K562 (cell line): ENCODE data around the gene EGFL7. TPM values are rescaled to one million over a fixed set of nuclear protein-coding genes. Genes with fewer than 3 reads are reported as not detected.

Experiments
- ATAC-seq: fragments of 200-7000 bp; cut with Tn5 transposase; 3 replicates; pipeline ENCODE4 v1.9.1; 2020; ENCODE audit warnings: moderate library complexity
- BruUV-seq: library from RNA; stranded (reverse); fragments of 400-500 nt; replicated peaks from 2 replicates; lab custom pipeline; 2021; lab: Mats Ljungman, UMichigan
- CTCF ChIA-PET: fragments of 300-600 bp; formaldehyde crosslinking; extraction: SDS; loops from one replicate; lab custom pipeline; 2021; ENCODE audit warnings: low intra/inter-chr PET ratio; lab: Yijun Ruan, JAX
- POLR2A ChIA-PET: fragments of 300-600, 350-650 bp; sonication (Branson Sonifier 250); formaldehyde crosslinking; extraction: SDS; loops from one replicate; lab custom pipeline; 2021; ENCODE audit warnings: antibody characterized with exemption, inconsistent platforms; lab: Yijun Ruan, JAX
- DNase-seq, 4 experiments: peaks; one replicate each; pipeline versions ENCODE4 v3.0.0 to v3.0.0-alpha.2; 2011 to 2018; ENCODE audit warnings: low spot score in 3 of 4, mixed read lengths in 3 of 4; ENCODE audit errors: extremely low read depth in 1 of 4
- FAIRE-seq: peaks from 2 replicates; lab custom pipeline; 2011; peaks lifted over from hg19 to GRCh38; lab: Jason Lieb, UNC
- H2AFZ ChIP-seq: 2 replicates; pipeline ENCODE4 v1.6.0; 2011; ENCODE audit warnings: low read depth, low read length, control low read depth, inconsistent platforms
- H3K27ac ChIP-seq: fragments of 200-600 bp; 3 replicates; pipeline ENCODE4 v1.8.0; 2011; ENCODE audit warnings: low read depth, mild to moderate bottlenecking, control low read depth, inconsistent platforms, low read length, moderate library complexity, mixed read lengths; ENCODE audit errors: extremely low read depth
- H3K27me3 ChIP-seq, 2 experiments: fragments of 300-600 bp in 1 of 2; 2 replicates in 1 of 2; 3 replicates in 1 of 2; pipeline versions ENCODE4 v1.6.0 to v1.8.0; 2011; ENCODE audit warnings: inconsistent platforms in 2 of 2, low read length in 2 of 2, mild to moderate bottlenecking in 1 of 2, mixed read lengths in 1 of 2, moderate library complexity in 1 of 2; ENCODE audit not compliant: control insufficient read depth in 2 of 2, insufficient read depth in 2 of 2
- H3K36me3 ChIP-seq: fragments of 300-600 bp; 3 replicates; pipeline ENCODE4 v1.8.0; 2011; ENCODE audit warnings: mild to moderate bottlenecking, low read length, inconsistent platforms; ENCODE audit not compliant: control insufficient read depth, insufficient read depth
- H3K4me1 ChIP-seq, 2 experiments: fragments of 200-600 bp in 1 of 2; replicated peaks in 1 of 2; 2 replicates in 1 of 2; 3 replicates in 1 of 2; pipeline versions ENCODE4 v1.5.1 to v1.8.0; 2011; ENCODE audit warnings: inconsistent platforms in 2 of 2, low read length in 2 of 2, mild to moderate bottlenecking in 1 of 2, mixed read lengths in 1 of 2, moderate library complexity in 1 of 2; ENCODE audit not compliant: control insufficient read depth in 2 of 2, insufficient read depth in 2 of 2
- H3K4me2 ChIP-seq: 2 replicates; pipeline ENCODE4 v1.6.1; 2011; ENCODE audit warnings: low read length, control low read depth, inconsistent platforms, mixed read lengths; ENCODE audit not compliant: insufficient read depth
- H3K4me3 ChIP-seq: fragments of 200-600 bp; sonication (generic), shearing (Covaris generic); 2 replicates; pipeline ENCODE4 v1.5.1; 2016; ENCODE audit warnings: control low read depth, inconsistent platforms
- H3K79me2 ChIP-seq: fragments of 200-600 bp; 3 replicates; pipeline ENCODE4 v1.8.0; 2011; ENCODE audit warnings: low read length, inconsistent platforms; ENCODE audit not compliant: control insufficient read depth, insufficient read depth
- H3K9ac ChIP-seq, 2 experiments: 2 replicates each; pipeline versions ENCODE4 v1.6.0 to v1.6.1; 2011; ENCODE audit warnings: low read depth in 2 of 2, low read length in 2 of 2, control low read depth in 1 of 2, inconsistent platforms in 1 of 2, mild to moderate bottlenecking in 1 of 2, mixed read lengths in 1 of 2; ENCODE audit not compliant: insufficient read depth in 1 of 2
- H3K9me1 ChIP-seq: one replicate; pipeline ENCODE4 v1.6.0; 2011; ENCODE audit warnings: inconsistent platforms, mild to moderate bottlenecking, low read length, moderate library complexity; ENCODE audit not compliant: control insufficient read depth, insufficient read depth
- H3K9me3 ChIP-seq: replicated peaks from 2 replicates; pipeline ENCODE4 v1.5.1; 2011; ENCODE audit warnings: low read depth, low read length, inconsistent platforms; ENCODE audit not compliant: control insufficient read depth, insufficient read depth
- H4K20me1 ChIP-seq: replicated peaks from 2 replicates; pipeline ENCODE4 v1.6.1; 2011; ENCODE audit warnings: low read length, inconsistent platforms, mixed read lengths; ENCODE audit not compliant: control insufficient read depth, insufficient read depth
- BMI1 ChIP-seq: fragments of 150-350 bp; IDR thresholded peaks from 2 replicates; pipeline ENCODE4 v1.6.1; 2014; ENCODE audit warnings: low read length
- HNRNPUL1 ChIP-seq: fragments of 200-400 bp; formaldehyde crosslinking; IDR thresholded peaks from 2 replicates; pipeline ENCODE4 v1.6.1; 2017; ENCODE audit warnings: low read length
- MCM5 ChIP-seq: fragments of 450-650 bp; IDR thresholded peaks from 2 replicates; pipeline ENCODE4 v1.6.1; 2016; ENCODE audit warnings: low read depth
- MNT ChIP-seq, 2 experiments: fragments of 450-650 bp; conservative IDR thresholded peaks; 2 replicates each; pipeline ENCODE4 v1.6.1; 2017; ENCODE audit warnings: mild to moderate bottlenecking in 2 of 2, moderate library complexity in 2 of 2
- PTBP1 ChIP-seq: fragments of 200-400 bp; formaldehyde crosslinking; IDR thresholded peaks from 2 replicates; pipeline ENCODE4 v1.6.1; 2017; ENCODE audit warnings: low read depth, low read length
- SMAD2 ChIP-seq: fragments of 150-350 bp; IDR thresholded peaks from 2 replicates; pipeline ENCODE4 v1.6.1; 2014; ENCODE audit warnings: low read depth, mild to moderate bottlenecking, low read length
- SRSF9 ChIP-seq: fragments of 200-400 bp; formaldehyde crosslinking; IDR thresholded peaks from 2 replicates; pipeline ENCODE4 v1.6.1; 2017; ENCODE audit warnings: low read depth, low read length, borderline replicate concordance
- ZNF165 ChIP-seq: fragments of 250-450 bp; sonication (Bioruptor Pico); IDR thresholded peaks from 2 replicates; pipeline ENCODE4 v1.4.0; 2020; ENCODE audit warnings: borderline replicate concordance
- ZNF347 ChIP-seq: fragments of 450-650 bp; formaldehyde crosslinking; IDR thresholded peaks from 2 replicates; pipeline ENCODE4 v1.4.0; 2020; ENCODE audit warnings: low read depth, mild to moderate bottlenecking, moderate library complexity
- ZNF407 ChIP-seq: fragments of 450-650 bp; IDR thresholded peaks from 2 replicates; pipeline ENCODE4 v1.6.1; 2016; ENCODE audit warnings: low read depth
- ZNF778 ChIP-seq: fragments of 450-650 bp; formaldehyde crosslinking; IDR thresholded peaks from 2 replicates; pipeline ENCODE4 v1.4.0; 2020; ENCODE audit warnings: mild to moderate bottlenecking, moderate library complexity
- ZSCAN29 ChIP-seq: fragments of 450-650 bp; IDR thresholded peaks from 2 replicates; pipeline ENCODE4 v1.6.1; 2017
- WGBS: fragments of 100-300 bp; shearing (Covaris generic); methylation state at CpG from one replicate; pipeline ENCODE4 v1.1.6; 2016; ENCODE audit warnings: low coverage, mixed read lengths; ENCODE audit not compliant: insufficient coverage; ENCODE audit errors: missing lambda C conversion rate; 5-methylcytosine and 5-hydroxymethylcytosine counted together
- in situ Hi-C: fragments of 300-500 bp; cut with MboI; formaldehyde crosslinking; loops from 4 replicates; pipeline ENCODE4 v1.15.0; 2018; ENCODE audit warnings: inconsistent platforms, mixed read lengths
- intact Hi-C: fragments of 100-400 bp; cut with micrococcal nuclease; formaldehyde crosslinking; loops from 2 replicates; pipeline ENCODE4 v1.14.2; 2022
- polyA plus RNA-seq, 8 experiments: library from polyadenylated mRNA; depleted of rRNA in 4 of 8; stranded (reverse) in 5 of 8; unstranded in 3 of 8; fragments of >200 nt; fragmentation: Nextera tagmentation in 2 of 8; fragmentation: Illumina TruSeq in 1 of 8; extraction: Ambion mirVana in 2 of 8; extraction: Trizol in 1 of 8; gene quantifications; 2 replicates each; pipeline versions ENCODE4 v1.2.1 to v1.2.3, GENCODE V29; 2011 to 2014; ENCODE audit warnings: inconsistent platforms in 1 of 8, missing spikeins in 1 of 8
- total RNA-seq, 7 experiments: library from RNA; depleted of rRNA in 6 of 7; stranded (reverse); fragments of >200 nt in 6 of 7; fragmentation: Illumina TruSeq in 2 of 7; extraction: Trizol in 2 of 7; gene quantifications; 2 replicates each; pipeline versions ENCODE4 v1.2.1 to v1.2.3, GENCODE V29; 2011 to 2021; ENCODE audit warnings: low replicate concordance in 1 of 7

The EGFL7 gene
- total and polyA plus RNA-seq, 9 of the 15 experiments (the other 6 are each of a cell fraction or from before 2014, with no cell fraction given), result 1.5 to 286 (median 55.5) TPM

GRCh38 chr9:136669791-136670464 lies 7.2 kb downstream of the EGFL7 start:
- no peak for ATAC-seq
- H3K27ac ChIP-seq, result no peak overlapping the region
- WGBS, result 85% methylated on average over 21 of the region's 23 CpGs
- ChIA-PET POLR2A (no interaction called here), CTCF (no interaction called here)
- H3K9me1 ChIP-seq, result peaks cover 2% of the 10 kb centered on the region
- peak in 1 of 4 experiments; percentile 32 for DNase-seq
- no peaks in the 10 kb centered on the region for H3K27me3 ChIP-seq
- no peak overlapping the region for H2AFZ ChIP-seq
- no TSS peak for BruUV-seq
- H3K4me3 ChIP-seq, result no peak overlapping the region
- H4K20me1 ChIP-seq, result peaks cover 65% of the 10 kb centered on the region
- peak overlapping the region in 1 of 2 experiments; percentile 45; a peak in 2 of 4 replicates for H3K9ac ChIP-seq
- peaks cover 39% of the 10 kb centered on the region for H3K79me2 ChIP-seq
- H3K36me3 ChIP-seq, result peaks cover 81% of the 10 kb centered on the region; the same call in 2 of the 3 replicates
- intact Hi-C loops (no loop called here), in situ Hi-C loops (no loop called here)
- H3K9me3 ChIP-seq, result no peaks in the 10 kb centered on the region
- H3K4me1 ChIP-seq, result peaks cover 4 to 96% of the 10 kb centered on the region in 2 experiments; a peak in 4 of 5 replicates
- H3K4me2 ChIP-seq, result no peak overlapping the region
- no peak for FAIRE-seq
- TF ChIP-seq SRSF9, result no peak
- no peak for TF ChIP-seq ZSCAN29
- TF ChIP-seq ZNF778 (CRISPR knock-in tag), result no peak
- TF ChIP-seq HNRNPUL1, result peak; percentile 31; the same call in 1 of the 2 replicates
- no peak for TF ChIP-seq ZNF347
- TF ChIP-seq SMAD2, result no peak
- no peak for TF ChIP-seq MCM5
- TF ChIP-seq ZNF407, result no peak
- TF ChIP-seq ZNF165 (CRISPR knock-in tag), result no peak
- TF ChIP-seq MNT (conservative IDR thresholded peaks at IDR 0.05), result no peak
- no peak for TF ChIP-seq BMI1
- peak; percentile 59; the same call in 1 of the 2 replicates for TF ChIP-seq PTBP1
